Keratinocyte (primary cell): ENCODE results near the gene INPP5K.

Experiments used
- CTCF ChIP-seq, 3 experiments: IDR thresholded peaks in 1 of 3; conservative IDR thresholded peaks in 1 of 3; optimal IDR thresholded peaks in 1 of 3; 2 replicates in 2 of 3; 3 replicates in 1 of 3; pipeline versions ENCODE3 to v1.5.1; 2011; ENCODE audit warnings: low read length in 3 of 3, mild to moderate bottlenecking in 3 of 3, moderate library complexity in 2 of 3, control low read depth in 1 of 3, inconsistent platforms in 1 of 3; ENCODE audit not compliant: insufficient read depth in 2 of 3; ENCODE audit errors: extremely low read depth in 1 of 3
- EZH2 ChIP-seq: IDR thresholded peaks from one replicate; pipeline ENCODE4 v1.6.1; 2012; ENCODE audit warnings: inconsistent platforms, mild to moderate bottlenecking, low read length, moderate library complexity

DNA sequence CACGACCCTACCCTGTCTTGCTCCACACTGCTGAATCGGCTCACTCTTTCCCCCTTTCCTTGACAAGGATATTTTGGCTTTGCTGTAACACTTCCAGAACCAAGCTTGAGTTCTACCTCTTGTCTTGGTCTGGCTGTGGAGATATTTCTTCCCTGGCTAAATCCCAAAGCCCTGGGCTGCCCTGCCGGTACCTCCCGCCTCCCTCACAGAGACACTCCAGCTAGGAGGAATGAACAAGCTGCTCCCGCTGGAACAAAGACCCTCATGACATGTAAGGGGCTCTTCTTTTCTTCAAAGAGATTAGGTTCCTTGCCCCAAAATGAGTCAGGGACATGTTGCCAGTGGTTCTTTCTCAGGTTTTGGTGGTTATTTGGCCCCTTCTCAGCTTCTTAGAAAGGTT is 10.8 kb downstream of the INPP5K start:
- TF ChIP-seq CTCF (optimal IDR thresholded peaks at IDR 0.05 in 1 of 3, IDR thresholded peaks at IDR 0.05 in 1 of 3, conservative IDR thresholded peaks at IDR 0.05 in 1 of 3; ENCODE audit: extremely low read depth in 1 of 3, insufficient read depth in 2 of 3, low read length in 3 of 3) (no peak), EZH2 (no peak)
